ENCODE results near the gene PDE4DIP. TPM values are rescaled to one million over a fixed set of nuclear protein-coding genes. Genes with fewer than 3 reads are reported as not detected.
"Not testable (repeated sequence)": the region's sequence is repeated elsewhere in the genome, so short reads cannot be mapped to it uniquely, and the experiment has no call there.

The PDE4DIP gene
- total and polyA plus RNA-seq, 3 donors from 2014 or later, result 29.8 to 48.7 (median 32.4) TPM

DNA sequence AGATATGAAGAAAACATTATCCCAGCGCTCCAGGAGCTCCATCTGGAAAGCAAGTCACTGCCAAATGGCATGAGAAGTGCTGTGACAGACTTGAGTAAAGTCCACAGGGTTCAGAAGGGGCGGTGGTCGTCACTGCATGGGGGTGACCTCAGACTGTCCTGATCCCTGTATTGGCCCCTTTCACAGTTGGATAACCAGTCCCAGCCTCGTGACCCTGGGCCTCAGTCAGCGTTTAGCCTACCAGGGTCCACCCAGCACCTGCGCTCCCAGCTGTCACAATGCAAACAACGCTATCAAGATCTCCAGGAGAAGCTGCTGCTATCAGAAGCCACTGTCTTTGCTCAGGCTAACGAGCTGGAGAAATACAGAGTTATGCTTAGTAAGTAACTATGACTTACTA is 158.4 kb downstream of the PDE4DIP start:
- WGBS, 2 donors, result no CpG with 5 or more reads among the region's 8 CpGs
- DNase-seq; H3K27ac ChIP-seq; H3K4me1 ChIP-seq; H3K9me3 ChIP-seq; H3K4me3 ChIP-seq; H3K27me3 ChIP-seq; intact Hi-C loops (cut with DNase I; ENCODE audit: low total_unique reads); H3K36me3 ChIP-seq (ENCODE audit: low read depth, missing control alignments): not testable (repeated sequence)

DNA sequence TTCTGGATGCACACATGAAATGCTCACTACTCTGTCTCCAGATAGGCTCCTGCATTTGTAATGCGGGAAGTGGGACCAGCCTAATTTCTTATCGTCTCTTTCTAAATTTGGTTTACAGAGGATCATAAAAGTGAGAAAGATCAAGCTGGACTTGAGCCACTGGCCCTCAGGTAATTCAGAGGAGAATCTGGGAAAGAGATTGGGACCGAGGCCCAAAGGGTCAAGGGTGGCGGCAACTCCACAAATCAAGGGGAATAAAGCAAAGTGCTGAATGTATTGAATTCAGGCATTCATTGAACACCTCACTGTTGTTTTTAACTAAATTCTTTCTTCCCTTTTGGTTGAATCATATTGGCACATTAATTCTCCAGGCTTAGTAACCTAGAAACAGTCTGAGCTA is 164.1 kb downstream of the PDE4DIP start:
- H3K36me3 ChIP-seq (ENCODE audit: low read depth, missing control alignments); H3K27ac ChIP-seq; DNase-seq; H3K4me3 ChIP-seq; H3K4me1 ChIP-seq; H3K27me3 ChIP-seq; H3K9me3 ChIP-seq; intact Hi-C loops (cut with DNase I; ENCODE audit: low total_unique reads): not testable (repeated sequence)
- WGBS, 2 donors, result no CpG with 5 or more reads among the region's 4 CpGs

DNA sequence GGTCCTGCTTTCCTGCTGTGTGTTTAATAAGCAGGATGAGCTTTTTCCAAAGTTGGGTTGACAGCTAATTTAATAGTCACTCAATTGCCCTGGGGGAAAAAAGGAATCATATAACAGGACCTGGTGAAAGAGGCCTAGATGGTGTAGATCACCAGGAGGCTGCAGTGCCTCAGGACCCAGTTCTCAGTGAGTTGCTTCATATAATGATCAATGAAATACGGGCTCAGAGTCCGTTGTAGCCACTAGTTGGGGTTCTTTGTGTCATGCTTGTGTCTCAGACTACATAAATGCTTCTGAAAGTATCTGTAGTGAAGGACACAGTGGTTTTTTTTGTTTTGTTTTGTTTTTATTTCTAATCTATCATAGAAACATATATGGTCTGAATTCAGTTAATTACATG is 164.5 kb downstream of the PDE4DIP start:
- H3K27me3 ChIP-seq; H3K9me3 ChIP-seq; DNase-seq; H3K27ac ChIP-seq; intact Hi-C loops (cut with DNase I; ENCODE audit: low total_unique reads); H3K4me3 ChIP-seq; H3K4me1 ChIP-seq; H3K36me3 ChIP-seq (ENCODE audit: low read depth, missing control alignments): not testable (repeated sequence)
- WGBS, 2 donors, result 92% methylated on average over 2 of the region's 2 CpGs; no CpG with 5 or more reads in 1 of the 2 donors

DNA sequence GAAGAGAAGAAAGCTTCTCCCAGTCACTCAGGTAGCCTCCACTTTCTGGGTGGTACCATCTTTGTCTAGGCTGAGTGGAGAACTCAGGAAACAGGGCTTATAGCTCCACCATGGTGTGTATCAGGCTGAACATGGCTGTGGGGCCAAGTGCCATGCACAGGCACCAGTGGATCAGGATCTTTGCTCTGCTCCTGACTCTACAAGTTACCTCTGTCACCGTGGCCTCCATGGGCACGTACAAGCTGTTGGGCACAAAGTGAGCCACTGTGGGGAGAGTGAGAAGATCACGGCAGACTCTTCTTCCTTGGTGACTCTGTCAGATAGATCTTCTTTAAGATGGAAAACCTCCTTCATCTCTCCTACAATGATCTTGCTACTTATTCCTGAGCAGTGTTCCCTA is 165.5 kb downstream of the PDE4DIP start:
- DNase-seq; H3K36me3 ChIP-seq (ENCODE audit: low read depth, missing control alignments); intact Hi-C loops (cut with DNase I; ENCODE audit: low total_unique reads); H3K4me1 ChIP-seq; H3K9me3 ChIP-seq; H3K27me3 ChIP-seq; H3K27ac ChIP-seq; H3K4me3 ChIP-seq: not testable (repeated sequence)
- 86 to 90% methylated on average over 3 of the region's 3 CpGs for WGBS, 2 donors

GRCh38 chr1:149012599-149012998 is 168.4 kb downstream of the PDE4DIP start:
- WGBS, 2 donors, result 67 to 100% methylated on average over 1 to 3 of the region's 5 CpGs
- DNase-seq; H3K4me3 ChIP-seq; H3K36me3 ChIP-seq (ENCODE audit: low read depth, missing control alignments); intact Hi-C loops (cut with DNase I; ENCODE audit: low total_unique reads); H3K27ac ChIP-seq; H3K4me1 ChIP-seq; H3K9me3 ChIP-seq; H3K27me3 ChIP-seq: not testable (repeated sequence)

- H3K4me3 ChIP-seq; H3K4me1 ChIP-seq; H3K27ac ChIP-seq; H3K36me3 ChIP-seq (ENCODE audit: low read depth, missing control alignments); DNase-seq; H3K9me3 ChIP-seq; H3K27me3 ChIP-seq; intact Hi-C loops (cut with DNase I; ENCODE audit: low total_unique reads): not testable (repeated sequence)
- 81 to 90% methylated on average over 2 to 4 of the region's 4 CpGs for WGBS, 2 donors
Observed at GRCh38 chr1:149013513-149013912, 169.3 kb downstream of the PDE4DIP start.

GRCh38 chr1:149015522-149015921 is 171.3 kb downstream of the PDE4DIP start:
- H3K27ac ChIP-seq; H3K9me3 ChIP-seq; H3K27me3 ChIP-seq; intact Hi-C loops (cut with DNase I; ENCODE audit: low total_unique reads); H3K36me3 ChIP-seq (ENCODE audit: low read depth, missing control alignments); H3K4me1 ChIP-seq; H3K4me3 ChIP-seq; DNase-seq: not testable (repeated sequence)
- WGBS, 2 donors, result 86 to 100% methylated on average over 3 of the region's 3 CpGs

- H3K36me3 ChIP-seq (ENCODE audit: low read depth, missing control alignments); H3K4me3 ChIP-seq; H3K27me3 ChIP-seq; DNase-seq; intact Hi-C loops (cut with DNase I; ENCODE audit: low total_unique reads); H3K27ac ChIP-seq; H3K9me3 ChIP-seq; H3K4me1 ChIP-seq: not testable (repeated sequence)
- 100% methylated on average over 2 of the region's 2 CpGs; no CpG with 5 or more reads in 1 of the 2 donors for WGBS, 2 donors
Observed at GRCh38 chr1:149016626-149017025, 172.4 kb downstream of the PDE4DIP start.

- H3K4me3 ChIP-seq; intact Hi-C loops (cut with DNase I; ENCODE audit: low total_unique reads); H3K27ac ChIP-seq; DNase-seq; H3K9me3 ChIP-seq; H3K36me3 ChIP-seq (ENCODE audit: low read depth, missing control alignments); H3K27me3 ChIP-seq; H3K4me1 ChIP-seq: not testable (repeated sequence)
- 86 to 92% methylated on average over 2 of the region's 3 CpGs for WGBS, 2 donors
Observed at GRCh38 chr1:149018577-149018976, 174.3 kb downstream of the PDE4DIP start.

DNA sequence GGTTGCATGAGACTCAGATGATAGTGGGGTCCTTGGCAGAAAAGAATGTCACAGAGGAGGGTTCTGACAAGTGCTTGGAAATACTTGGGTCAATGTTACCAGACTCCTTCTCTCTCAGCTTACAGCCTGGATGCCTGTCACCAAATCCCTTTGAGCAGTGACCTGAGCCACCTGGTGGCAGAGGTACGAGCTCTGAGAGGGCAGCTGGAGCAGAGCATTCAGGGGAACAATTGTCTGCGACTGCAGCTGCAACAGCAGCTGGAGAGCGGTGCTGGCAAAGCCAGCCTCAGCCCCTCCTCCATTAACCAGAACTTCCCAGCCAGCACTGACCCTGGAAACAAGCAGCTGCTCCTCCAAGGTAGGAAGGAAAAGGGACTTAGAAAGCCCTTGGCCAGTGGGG is 180.1 kb downstream of the PDE4DIP start:
- H3K27me3 ChIP-seq; H3K4me3 ChIP-seq; H3K27ac ChIP-seq; H3K4me1 ChIP-seq; intact Hi-C loops (cut with DNase I; ENCODE audit: low total_unique reads); DNase-seq; H3K36me3 ChIP-seq (ENCODE audit: low read depth, missing control alignments); H3K9me3 ChIP-seq: not testable (repeated sequence)
- no CpG with 5 or more reads among the region's 3 CpGs for WGBS, 2 donors

- H3K27ac ChIP-seq; DNase-seq; H3K4me3 ChIP-seq; H3K4me1 ChIP-seq; intact Hi-C loops (cut with DNase I; ENCODE audit: low total_unique reads); H3K9me3 ChIP-seq; H3K27me3 ChIP-seq; H3K36me3 ChIP-seq (ENCODE audit: low read depth, missing control alignments): not testable (repeated sequence)
- WGBS, 2 donors, result 80% methylated on average over 1 of the region's 3 CpGs; no CpG with 5 or more reads in 1 of the 2 donors
Observed at GRCh38 chr1:149033916-149034315, 189.7 kb downstream of the PDE4DIP start.

DNA sequence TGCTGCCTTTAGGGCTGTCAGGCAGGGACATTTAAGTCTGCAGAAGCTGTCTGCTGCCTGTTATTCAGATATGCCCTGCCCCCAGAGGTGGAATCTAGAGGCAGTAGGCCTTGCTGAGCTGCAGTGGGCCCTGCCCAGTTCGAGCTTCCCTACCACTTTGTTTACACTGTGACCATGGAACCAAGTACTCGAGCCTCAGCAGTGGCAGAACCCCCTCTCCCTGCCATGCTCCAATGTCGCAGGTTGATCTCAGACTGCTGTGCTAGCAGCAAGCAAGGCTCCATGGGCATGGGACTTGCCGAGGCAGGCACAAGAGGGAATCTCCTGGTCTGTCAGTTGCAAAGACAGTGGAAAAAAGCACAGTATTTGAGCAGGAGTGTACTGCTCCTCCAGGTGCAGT is 198.8 kb downstream of the PDE4DIP start:
- H3K9me3 ChIP-seq; H3K4me1 ChIP-seq; H3K4me3 ChIP-seq; H3K27me3 ChIP-seq; DNase-seq; H3K36me3 ChIP-seq (ENCODE audit: low read depth, missing control alignments); intact Hi-C loops (cut with DNase I; ENCODE audit: low total_unique reads); H3K27ac ChIP-seq: not testable (repeated sequence)
- 80% methylated on average over 1 of the region's 4 CpGs; no CpG with 5 or more reads in 1 of the 2 donors for WGBS, 2 donors

DNA sequence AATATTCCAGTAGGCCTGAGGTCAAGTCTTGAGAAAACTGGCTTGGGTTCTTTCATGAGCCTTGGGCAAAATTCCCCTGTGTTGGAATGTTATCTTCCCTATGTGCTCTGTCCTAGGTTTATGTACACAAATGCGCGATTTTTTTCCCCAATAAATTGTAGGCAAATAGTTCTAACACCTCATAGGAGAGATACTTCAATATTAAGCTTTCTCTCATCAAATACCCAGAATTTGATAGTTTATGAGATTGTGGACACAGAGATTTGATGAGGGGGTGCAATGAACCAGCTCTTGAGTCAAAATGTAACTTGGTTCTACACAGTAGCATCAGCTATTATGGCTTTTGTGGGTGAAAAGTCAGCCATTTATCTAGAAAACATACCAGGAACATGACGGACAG is 220.4 kb downstream of the PDE4DIP start:
- H3K27ac ChIP-seq; DNase-seq; H3K4me3 ChIP-seq; H3K27me3 ChIP-seq; H3K36me3 ChIP-seq (ENCODE audit: low read depth, missing control alignments); H3K4me1 ChIP-seq; H3K9me3 ChIP-seq; intact Hi-C loops (cut with DNase I; ENCODE audit: low total_unique reads): not testable (repeated sequence)
- 80 to 86% methylated on average over 3 of the region's 3 CpGs for WGBS, 2 donors
